ENCODE results near the gene GRID1.

The GRID1 gene

GRCh38 chr10:86086418-86086817, 280.2 kb downstream of the GRID1 start:
- H3K4me3 ChIP-seq (ENCODE audit: low read depth, low read length), result no peak overlapping the region
- no peak for DNase-seq (ENCODE audit: low read depth)
- no peak for TF ChIP-seq CTCF (conservative IDR thresholded peaks at IDR 0.05; ENCODE audit: low read depth, low read length)

GRCh38 chr10:86085686-86086085, 280.9 kb downstream of the GRID1 start:
- H3K4me3 ChIP-seq (ENCODE audit: low read depth, low read length), result no peak overlapping the region
- no peak for DNase-seq (ENCODE audit: low read depth)
- no peak for TF ChIP-seq CTCF (conservative IDR thresholded peaks at IDR 0.05; ENCODE audit: low read depth, low read length)

- no peak for DNase-seq (ENCODE audit: low read depth)
- no peak overlapping the region for H3K4me3 ChIP-seq (ENCODE audit: low read depth, low read length)
- TF ChIP-seq CTCF (conservative IDR thresholded peaks at IDR 0.05; ENCODE audit: low read depth, low read length), result no peak
Measured at GRCh38 chr10:86085136-86085535, 281.5 kb downstream of the GRID1 start.

GRCh38 chr10:86084585-86084984, 282.0 kb downstream of the GRID1 start:
- H3K4me3 ChIP-seq (ENCODE audit: low read depth, low read length), result no peak overlapping the region
- no peak for TF ChIP-seq CTCF (conservative IDR thresholded peaks at IDR 0.05; ENCODE audit: low read depth, low read length)
- no peak for DNase-seq (ENCODE audit: low read depth)

- DNase-seq (ENCODE audit: low read depth), result no peak
- no peak overlapping the region for H3K4me3 ChIP-seq (ENCODE audit: low read depth, low read length)
- no peak for TF ChIP-seq CTCF (conservative IDR thresholded peaks at IDR 0.05; ENCODE audit: low read depth, low read length)
Measured at GRCh38 chr10:86083664-86084175, 282.9 kb downstream of the GRID1 start.

GRCh38 chr10:86083206-86083605, 283.4 kb downstream of the GRID1 start:
- H3K4me3 ChIP-seq (ENCODE audit: low read depth, low read length), result no peak overlapping the region
- no peak for TF ChIP-seq CTCF (conservative IDR thresholded peaks at IDR 0.05; ENCODE audit: low read depth, low read length)
- no peak for DNase-seq (ENCODE audit: low read depth)

GRCh38 chr10:86082556-86082955, 284.0 kb downstream of the GRID1 start:
- TF ChIP-seq CTCF (conservative IDR thresholded peaks at IDR 0.05; ENCODE audit: low read depth, low read length), result no peak
- no peak for DNase-seq (ENCODE audit: low read depth)
- no peak overlapping the region for H3K4me3 ChIP-seq (ENCODE audit: low read depth, low read length)

All from choroid plexus epithelial cell (primary cell).